HL-60 (cell line): ENCODE data around the gene TBX21.

ENCODE experiments used
- GABPA ChIP-seq: IDR thresholded peaks from 2 replicates; pipeline ENCODE4 v1.6.1; 2012; ENCODE audit warnings: low read depth
- POLR2AphosphoS5 ChIP-seq: IDR thresholded peaks from 2 replicates; pipeline ENCODE4 v1.6.1; 2012; ENCODE audit warnings: low read depth
- REST ChIP-seq: IDR thresholded peaks from 2 replicates; pipeline ENCODE4 v1.6.1; 2012; ENCODE audit warnings: low read depth; ENCODE audit not compliant: insufficient replicate concordance
- SPI1 ChIP-seq: IDR thresholded peaks from 2 replicates; pipeline ENCODE4 v1.6.1; 2012; ENCODE audit warnings: low read depth, mild to moderate bottlenecking, borderline replicate concordance
- TF ChIP-seq, protein P1 (sequence below): IDR thresholded peaks from one replicate; pipeline ENCODE4 v1.5.1; 2011; ENCODE audit warnings: low read length, control low read depth, inconsistent platforms; ENCODE audit not compliant: insufficient read depth

- TF ChIP-seq, protein P1, sequence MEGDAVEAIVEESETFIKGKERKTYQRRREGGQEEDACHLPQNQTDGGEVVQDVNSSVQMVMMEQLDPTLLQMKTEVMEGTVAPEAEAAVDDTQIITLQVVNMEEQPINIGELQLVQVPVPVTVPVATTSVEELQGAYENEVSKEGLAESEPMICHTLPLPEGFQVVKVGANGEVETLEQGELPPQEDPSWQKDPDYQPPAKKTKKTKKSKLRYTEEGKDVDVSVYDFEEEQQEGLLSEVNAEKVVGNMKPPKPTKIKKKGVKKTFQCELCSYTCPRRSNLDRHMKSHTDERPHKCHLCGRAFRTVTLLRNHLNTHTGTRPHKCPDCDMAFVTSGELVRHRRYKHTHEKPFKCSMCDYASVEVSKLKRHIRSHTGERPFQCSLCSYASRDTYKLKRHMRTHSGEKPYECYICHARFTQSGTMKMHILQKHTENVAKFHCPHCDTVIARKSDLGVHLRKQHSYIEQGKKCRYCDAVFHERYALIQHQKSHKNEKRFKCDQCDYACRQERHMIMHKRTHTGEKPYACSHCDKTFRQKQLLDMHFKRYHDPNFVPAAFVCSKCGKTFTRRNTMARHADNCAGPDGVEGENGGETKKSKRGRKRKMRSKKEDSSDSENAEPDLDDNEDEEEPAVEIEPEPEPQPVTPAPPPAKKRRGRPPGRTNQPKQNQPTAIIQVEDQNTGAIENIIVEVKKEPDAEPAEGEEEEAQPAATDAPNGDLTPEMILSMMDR: no peak
- TF ChIP-seq REST (no peak), POLR2AphosphoS5 (no peak), GABPA (no peak), SPI1 (no peak)
These were observed 28.3 kb upstream of the TBX21 start for GRCh38 chr17:47704736-47705135.
